CD4-positive, alpha-beta T cell treated with Interleukin-17A for 4 hours (primary cell): ENCODE results near the gene MEIS1.

ENCODE experiments used
- DNase-seq: peaks from one replicate; pipeline ENCODE4 v3.0.0-alpha.2; 2020; ENCODE audit warnings: mixed read lengths

The MEIS1 gene

GRCh38 chr2:66431846-66432587, 2.9 kb upstream of the MEIS1 start:
- no peak for DNase-seq

- no peak for DNase-seq
Observed at GRCh38 chr2:66432801-66433694, 1.9 kb upstream of the MEIS1 start.

- DNase-seq, result no peak
Observed at GRCh38 chr2:66433695-66433944, 1.3 kb upstream of the MEIS1 start.

GRCh38 chr2:66433945-66434678, 813 bp upstream of the MEIS1 start:
- DNase-seq, result no peak

GRCh38 chr2:66435549-66435875, 587 bp downstream of the MEIS1 start:
- DNase-seq, result no peak

GRCh38 chr2:66435963-66436362, 1.0 kb downstream of the MEIS1 start:
- DNase-seq, result no peak

GRCh38 chr2:66436581-66437001, 1.7 kb downstream of the MEIS1 start:
- DNase-seq, result no peak

GRCh38 chr2:66437109-66437690, 2.3 kb downstream of the MEIS1 start:
- no peak for DNase-seq

GRCh38 chr2:66437691-66438497, 3.0 kb downstream of the MEIS1 start:
- no peak for DNase-seq

GRCh38 chr2:66438498-66438833, 3.5 kb downstream of the MEIS1 start:
- DNase-seq, result no peak

GRCh38 chr2:66438891-66439811, 4.2 kb downstream of the MEIS1 start:
- no peak for DNase-seq

GRCh38 chr2:66439812-66440542, 5.1 kb downstream of the MEIS1 start:
- no peak for DNase-seq

- DNase-seq, result no peak
Observed at GRCh38 chr2:66440708-66441497, 6.0 kb downstream of the MEIS1 start.

GRCh38 chr2:66441581-66442320, 6.8 kb downstream of the MEIS1 start:
- no peak for DNase-seq

- DNase-seq, result no peak
Observed at GRCh38 chr2:66442516-66443185, 7.7 kb downstream of the MEIS1 start.

- DNase-seq, result no peak
Observed at GRCh38 chr2:66443186-66443978, 8.5 kb downstream of the MEIS1 start.

GRCh38 chr2:66443979-66444861, 9.3 kb downstream of the MEIS1 start:
- no peak for DNase-seq
